ENCODE results near the gene CD300H.
"Not testable (repeated sequence)": the region's sequence is repeated elsewhere in the genome, so short reads cannot be mapped to it uniquely, and the experiment has no call there.

CD300H gene

DNA sequence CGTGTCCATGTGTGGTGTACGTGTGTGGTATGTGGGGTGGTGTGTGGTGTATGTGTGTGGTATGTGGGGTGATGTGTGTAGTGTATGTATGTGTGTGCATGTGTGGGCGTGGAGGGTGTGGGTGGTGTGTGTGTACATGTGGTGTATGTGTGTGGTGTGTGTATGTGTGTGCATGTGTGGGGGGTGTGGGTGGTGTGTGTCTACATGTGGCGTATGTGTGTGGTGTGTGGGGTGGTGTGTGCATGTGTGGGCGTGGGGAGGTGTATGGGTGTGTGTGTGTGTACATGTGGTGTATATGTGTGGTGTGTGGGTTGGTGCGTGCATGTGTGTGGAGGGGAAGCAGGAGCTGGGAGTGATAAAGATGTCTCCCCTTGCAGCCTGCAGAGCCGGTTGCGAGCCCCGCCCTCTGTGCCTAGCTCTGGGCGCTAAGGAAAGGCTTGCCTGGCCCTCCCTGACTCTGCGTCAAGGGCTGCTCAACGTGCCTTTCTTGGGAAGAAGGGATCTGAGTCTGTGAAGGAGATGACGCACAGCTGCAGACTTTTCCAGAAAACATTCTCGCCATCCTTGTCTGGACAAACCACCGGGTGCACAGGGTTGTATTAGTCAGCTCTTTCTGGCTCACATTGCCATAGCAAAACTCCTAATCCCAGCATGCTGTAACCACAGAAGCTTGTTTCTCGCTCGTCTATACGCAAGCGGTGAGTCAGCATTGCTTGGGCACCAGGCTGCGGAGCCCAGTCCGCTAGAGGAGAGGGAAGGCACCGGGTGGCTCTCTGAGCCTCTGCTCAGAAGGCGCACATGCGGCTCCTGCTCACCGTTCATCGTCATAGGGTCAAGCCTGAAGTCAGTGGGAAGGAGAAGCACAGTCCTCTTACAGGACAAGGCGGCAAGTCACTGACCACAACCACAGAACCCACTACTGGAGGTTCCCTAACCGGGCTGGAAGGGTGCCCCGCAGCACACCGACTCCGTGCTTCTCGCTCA, 2.0 kb upstream of the CD300H start:
- Histone ChIP-seq H3K4me1 (ENCODE audit: control insufficient read depth, insufficient read depth, low read length, poor library complexity, severe bottlenecking) (no peaks in the 10 kb centered on the region), H3K36me3 (ENCODE audit: control insufficient read depth, insufficient read depth, low read length) (no peaks in the 10 kb centered on the region), H3K27ac (ENCODE audit: insufficient read depth, low read length, poor library complexity, severe bottlenecking) (no peak overlapping the region), H3K9me3 (ENCODE audit: control insufficient read depth, low read length) (no peaks in the 10 kb centered on the region), H3K27me3 (replicated peaks; ENCODE audit: control insufficient read depth, insufficient read depth, low read length, poor library complexity, severe bottlenecking) (no peaks in the 10 kb centered on the region), H3K4me3 (ENCODE audit: insufficient read depth, low read depth, low read length, poor library complexity, severe bottlenecking) (no peak overlapping the region)
- no peak for DNase-seq

DNA sequence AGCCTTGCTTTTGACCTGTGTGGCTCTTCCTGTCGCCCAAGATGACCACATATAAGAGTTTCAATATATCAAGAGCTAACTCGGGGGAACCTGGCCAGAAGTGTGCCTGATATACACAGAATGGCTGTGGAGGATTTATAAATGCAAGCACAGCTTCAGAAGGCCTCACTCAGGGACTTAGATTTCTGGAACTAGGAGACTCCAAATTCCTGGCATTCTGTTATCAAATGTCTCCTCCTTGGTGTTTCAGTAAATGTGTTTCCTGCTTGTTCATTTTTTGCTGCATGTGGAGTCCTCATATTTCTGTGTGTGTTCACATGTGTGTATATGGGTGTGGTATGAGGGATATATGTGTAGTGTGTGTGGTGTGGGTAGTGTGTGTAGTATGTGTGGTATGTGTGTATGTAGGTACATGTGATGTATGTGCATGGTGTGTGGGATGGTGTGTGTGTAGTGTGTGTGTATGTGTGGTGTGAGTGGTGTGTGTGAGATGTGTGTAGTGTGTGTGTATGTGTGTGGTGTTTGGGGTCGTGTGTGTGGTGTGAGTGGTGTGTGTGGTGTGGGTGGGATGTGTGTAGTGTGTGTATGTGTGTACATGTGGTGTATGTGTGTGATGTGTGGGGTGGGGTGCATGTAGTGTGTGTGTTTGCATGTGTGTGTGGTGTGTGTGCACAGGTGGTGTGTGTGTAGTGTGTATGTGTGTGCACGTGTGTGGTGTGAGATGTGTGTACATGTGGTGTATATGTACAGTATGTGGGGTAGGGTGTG, 981 bp upstream of the CD300H start:
- Histone ChIP-seq H3K36me3 (ENCODE audit: control insufficient read depth, insufficient read depth, low read length) (no peaks in the 10 kb centered on the region), H3K27ac (ENCODE audit: insufficient read depth, low read length, poor library complexity, severe bottlenecking) (no peak overlapping the region), H3K9me3 (ENCODE audit: control insufficient read depth, low read length) (no peaks in the 10 kb centered on the region), H3K4me3 (ENCODE audit: insufficient read depth, low read depth, low read length, poor library complexity, severe bottlenecking) (no peak overlapping the region), H3K27me3 (replicated peaks; ENCODE audit: control insufficient read depth, insufficient read depth, low read length, poor library complexity, severe bottlenecking) (peaks cover 4% of the 10 kb centered on the region), H3K4me1 (ENCODE audit: control insufficient read depth, insufficient read depth, low read length, poor library complexity, severe bottlenecking) (no peaks in the 10 kb centered on the region)
- no peak for DNase-seq

DNA sequence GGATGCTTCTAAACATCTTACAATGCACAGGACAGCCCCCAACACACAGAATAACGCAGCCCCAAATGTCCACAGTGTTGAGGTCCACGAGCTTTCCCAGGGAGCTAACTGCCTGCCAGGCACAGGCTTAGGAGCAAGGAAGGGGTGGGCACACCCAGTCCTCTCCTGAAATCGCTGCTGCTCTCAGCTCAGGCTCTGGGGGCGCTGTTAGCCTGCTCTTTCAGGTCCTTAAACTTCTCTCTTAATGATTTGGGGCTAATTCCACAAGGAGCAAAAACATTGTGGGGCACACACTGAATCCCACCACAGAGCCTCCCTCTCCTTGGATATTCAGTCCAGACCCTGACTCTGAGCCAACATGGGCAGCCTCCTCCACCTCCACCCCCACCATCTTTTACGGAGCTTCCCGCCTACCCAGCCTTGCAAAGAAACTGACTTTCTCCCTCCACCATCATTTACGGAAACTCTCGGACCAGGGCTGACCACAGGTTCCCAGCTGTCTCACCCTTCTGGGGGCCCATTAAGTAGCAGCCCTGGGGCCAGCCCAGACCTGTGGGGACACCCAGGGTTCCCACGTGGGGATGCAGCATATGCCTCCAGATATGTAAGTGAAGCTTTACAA, 1.1 kb downstream of the CD300H start:
- Histone ChIP-seq H3K4me1 (ENCODE audit: control insufficient read depth, insufficient read depth, low read length, poor library complexity, severe bottlenecking) (no peaks in the 10 kb centered on the region), H3K9me3 (ENCODE audit: control insufficient read depth, low read length) (no peaks in the 10 kb centered on the region), H3K36me3 (ENCODE audit: control insufficient read depth, insufficient read depth, low read length) (no peaks in the 10 kb centered on the region), H3K4me3 (ENCODE audit: insufficient read depth, low read depth, low read length, poor library complexity, severe bottlenecking) (no peak overlapping the region), H3K27ac (ENCODE audit: insufficient read depth, low read length, poor library complexity, severe bottlenecking) (no peak overlapping the region), H3K27me3 (replicated peaks; ENCODE audit: control insufficient read depth, insufficient read depth, low read length, poor library complexity, severe bottlenecking) (peaks cover 4% of the 10 kb centered on the region)
- no peak for DNase-seq

DNA sequence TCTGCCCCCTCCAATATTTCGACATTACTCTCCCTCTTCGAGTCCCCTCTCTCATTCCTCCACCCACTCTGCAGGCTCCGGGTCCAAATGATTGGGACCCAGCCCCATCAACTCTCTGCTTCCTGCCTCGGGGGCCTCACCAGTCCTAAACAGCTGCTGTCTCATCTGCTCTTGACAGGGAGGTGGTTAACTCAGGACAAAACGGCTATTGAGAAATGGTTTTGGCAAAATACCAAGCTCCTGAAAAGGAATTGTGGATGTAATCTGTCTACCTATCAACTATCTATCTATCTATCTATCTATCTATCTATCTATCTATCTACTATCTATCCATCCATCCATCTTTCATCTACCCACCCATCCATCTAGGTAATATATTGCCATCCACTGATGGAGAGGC, 2.2 kb downstream of the CD300H start:
- Histone ChIP-seq H3K4me1 (ENCODE audit: control insufficient read depth, insufficient read depth, low read length, poor library complexity, severe bottlenecking) (no peaks in the 10 kb centered on the region), H3K27me3 (replicated peaks; ENCODE audit: control insufficient read depth, insufficient read depth, low read length, poor library complexity, severe bottlenecking) (peaks cover 4% of the 10 kb centered on the region), H3K9me3 (ENCODE audit: control insufficient read depth, low read length) (no peaks in the 10 kb centered on the region), H3K27ac (ENCODE audit: insufficient read depth, low read length, poor library complexity, severe bottlenecking) (no peak overlapping the region), H3K36me3 (ENCODE audit: control insufficient read depth, insufficient read depth, low read length) (no peaks in the 10 kb centered on the region), H3K4me3 (ENCODE audit: insufficient read depth, low read depth, low read length, poor library complexity, severe bottlenecking) (no peak overlapping the region)
- DNase-seq = no peak

DNA sequence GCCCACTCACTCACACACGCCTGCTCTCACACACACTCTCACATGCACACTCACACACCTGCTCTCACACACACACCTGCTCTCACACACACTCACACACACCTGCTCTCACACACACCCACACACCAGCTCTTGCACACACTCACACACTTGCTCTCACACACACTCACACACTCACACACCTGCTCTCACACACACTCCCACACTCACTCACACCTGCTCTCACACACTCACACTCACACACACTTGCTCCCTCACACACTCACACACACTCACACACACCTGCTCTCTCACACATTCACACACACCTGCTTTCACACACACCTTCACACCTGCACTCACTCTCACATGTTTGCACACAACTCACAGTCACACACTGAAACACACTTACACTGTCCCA, 4.0 kb downstream of the CD300H start:
- Histone ChIP-seq H3K27ac (ENCODE audit: insufficient read depth, low read length, poor library complexity, severe bottlenecking) (no peak overlapping the region), H3K36me3 (ENCODE audit: control insufficient read depth, insufficient read depth, low read length) (no peaks in the 10 kb centered on the region), H3K4me3 (ENCODE audit: insufficient read depth, low read depth, low read length, poor library complexity, severe bottlenecking) (no peak overlapping the region), H3K9me3 (ENCODE audit: control insufficient read depth, low read length) (no peaks in the 10 kb centered on the region), H3K27me3 (replicated peaks; ENCODE audit: control insufficient read depth, insufficient read depth, low read length, poor library complexity, severe bottlenecking) (peaks cover 4% of the 10 kb centered on the region), H3K4me1 (ENCODE audit: control insufficient read depth, insufficient read depth, low read length, poor library complexity, severe bottlenecking) (no peaks in the 10 kb centered on the region)
- DNase-seq = no peak

DNA sequence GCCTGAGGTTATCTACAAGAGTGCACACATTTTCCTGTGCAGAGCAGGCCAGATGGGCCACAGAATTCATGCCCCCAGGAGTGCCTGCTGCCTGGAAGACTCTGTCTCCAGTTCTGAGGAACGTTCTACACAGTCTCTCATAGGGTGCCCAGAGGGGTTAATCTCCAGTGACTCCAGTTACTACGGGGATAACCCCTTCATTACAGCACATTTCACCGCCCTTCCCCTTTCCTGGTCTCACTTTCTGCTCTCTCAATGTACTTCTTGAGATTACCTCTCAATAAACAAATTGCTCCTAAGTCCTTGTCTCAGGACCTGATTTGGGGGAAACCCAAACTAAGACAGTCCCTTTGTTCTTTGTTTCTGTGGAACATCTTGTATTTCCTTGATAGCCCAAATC, 5.7 kb downstream of the CD300H start:
- DNase-seq = no peak
- no peaks in the 10 kb centered on the region for H3K36me3 ChIP-seq (ENCODE audit: control insufficient read depth, insufficient read depth, low read length)
- no peaks in the 10 kb centered on the region for H3K4me1 ChIP-seq (ENCODE audit: control insufficient read depth, insufficient read depth, low read length, poor library complexity, severe bottlenecking)
- H3K27ac ChIP-seq (ENCODE audit: insufficient read depth, low read length, poor library complexity, severe bottlenecking) = no peak overlapping the region
- no peaks in the 10 kb centered on the region for H3K9me3 ChIP-seq (ENCODE audit: control insufficient read depth, low read length)
- H3K27me3 ChIP-seq (replicated peaks; ENCODE audit: control insufficient read depth, insufficient read depth, low read length, poor library complexity, severe bottlenecking) = peaks cover 4% of the 10 kb centered on the region
- H3K4me3 ChIP-seq (ENCODE audit: insufficient read depth, low read depth, low read length, poor library complexity, severe bottlenecking) = no peak overlapping the region

DNA sequence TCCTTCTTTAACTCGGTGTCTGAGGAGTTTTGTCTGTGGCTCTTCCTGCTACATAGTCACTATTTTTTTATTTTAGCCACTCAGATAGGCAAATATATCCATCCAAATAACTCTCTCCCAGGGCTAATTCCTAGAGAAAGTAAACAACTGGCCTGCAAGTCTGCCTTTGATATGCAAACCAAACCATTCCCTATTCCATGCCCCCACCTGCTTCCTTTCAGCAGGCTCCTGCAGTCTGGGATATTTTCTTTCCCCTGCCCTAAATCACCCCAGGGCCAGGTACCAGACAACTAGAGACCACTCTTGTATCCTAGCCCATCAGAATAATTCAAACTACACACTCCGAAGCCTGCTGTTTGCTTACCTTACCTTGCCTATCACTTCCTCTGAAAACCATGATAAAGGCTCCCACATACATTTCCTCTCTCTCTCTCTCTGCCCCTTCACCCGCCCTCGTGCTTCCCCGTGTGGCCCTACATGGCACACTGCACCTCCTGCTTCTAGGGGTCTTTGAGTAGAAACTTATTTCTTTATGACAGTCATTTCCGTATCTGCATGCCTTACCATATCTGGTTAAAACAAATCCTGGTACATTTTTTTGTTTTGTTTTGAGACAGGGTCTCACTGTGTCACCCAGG, 8.3 kb downstream of the CD300H start:
- H3K4me3 ChIP-seq (ENCODE audit: insufficient read depth, low read depth, low read length, poor library complexity, severe bottlenecking) = no peak overlapping the region
- H3K36me3 ChIP-seq (ENCODE audit: control insufficient read depth, insufficient read depth, low read length) = no peaks in the 10 kb centered on the region
- no peaks in the 10 kb centered on the region for H3K4me1 ChIP-seq (ENCODE audit: control insufficient read depth, insufficient read depth, low read length, poor library complexity, severe bottlenecking)
- H3K27ac ChIP-seq (ENCODE audit: insufficient read depth, low read length, poor library complexity, severe bottlenecking) = no peak overlapping the region
- no peak for DNase-seq
- no peaks in the 10 kb centered on the region for H3K9me3 ChIP-seq (ENCODE audit: control insufficient read depth, low read length)
- peaks cover 1% of the 10 kb centered on the region for H3K27me3 ChIP-seq (replicated peaks; ENCODE audit: control insufficient read depth, insufficient read depth, low read length, poor library complexity, severe bottlenecking)

DNA sequence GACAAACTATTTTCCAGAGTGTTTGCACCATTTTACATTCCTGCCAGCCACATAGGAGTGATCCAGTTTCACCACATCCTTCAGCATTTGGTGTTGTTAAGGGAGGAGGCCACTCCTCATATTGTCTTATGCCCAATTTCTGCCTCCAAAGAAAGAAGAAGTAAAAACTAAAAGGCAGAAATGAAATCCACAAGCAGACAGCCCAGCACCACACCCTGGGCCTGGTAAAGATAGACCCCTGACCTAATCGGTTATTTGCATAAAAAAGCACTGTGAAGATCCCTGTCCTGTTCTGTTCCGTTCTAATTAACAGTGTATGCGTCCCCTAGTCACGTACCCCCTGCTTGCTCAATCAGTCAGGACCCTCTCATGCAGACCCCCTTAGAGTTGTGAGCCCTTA, 8.9 kb downstream of the CD300H start:
- H3K27ac ChIP-seq (ENCODE audit: insufficient read depth, low read length, poor library complexity, severe bottlenecking); H3K27me3 ChIP-seq (replicated peaks; ENCODE audit: control insufficient read depth, insufficient read depth, low read length, poor library complexity, severe bottlenecking); H3K4me1 ChIP-seq (ENCODE audit: control insufficient read depth, insufficient read depth, low read length, poor library complexity, severe bottlenecking); H3K36me3 ChIP-seq (ENCODE audit: control insufficient read depth, insufficient read depth, low read length); DNase-seq; H3K9me3 ChIP-seq (ENCODE audit: control insufficient read depth, low read length); H3K4me3 ChIP-seq (ENCODE audit: insufficient read depth, low read depth, low read length, poor library complexity, severe bottlenecking): not testable (repeated sequence)

DNA sequence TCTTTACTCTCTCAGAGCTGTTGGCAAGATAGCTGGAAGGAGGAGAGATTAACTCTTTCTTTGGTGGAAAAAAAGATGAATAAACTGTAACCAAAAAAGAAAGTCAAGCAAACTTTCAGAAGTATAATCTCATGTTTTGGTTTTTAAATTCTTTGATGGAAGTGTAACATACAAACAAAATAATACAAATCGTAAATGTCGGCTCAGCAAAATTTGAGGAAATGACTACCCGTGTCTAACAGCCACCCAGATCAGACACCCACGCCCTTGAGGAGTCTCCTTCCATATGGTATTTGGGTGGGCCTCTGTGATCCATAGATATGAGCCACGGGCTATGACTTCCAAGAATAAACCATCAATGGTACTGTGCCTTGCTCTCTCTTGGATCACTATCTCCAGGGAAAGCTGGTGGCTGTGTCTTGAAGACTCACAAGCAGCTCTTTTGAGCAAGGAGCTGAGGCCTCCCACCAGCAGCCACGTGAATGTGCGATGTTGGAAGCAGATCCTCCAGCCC, 11.8 kb downstream of the CD300H start:
- Histone ChIP-seq H3K27me3 (replicated peaks; ENCODE audit: control insufficient read depth, insufficient read depth, low read length, poor library complexity, severe bottlenecking) (no peaks in the 10 kb centered on the region), H3K4me3 (ENCODE audit: insufficient read depth, low read depth, low read length, poor library complexity, severe bottlenecking) (no peak overlapping the region), H3K4me1 (ENCODE audit: control insufficient read depth, insufficient read depth, low read length, poor library complexity, severe bottlenecking) (no peaks in the 10 kb centered on the region), H3K9me3 (ENCODE audit: control insufficient read depth, low read length) (no peaks in the 10 kb centered on the region), H3K36me3 (ENCODE audit: control insufficient read depth, insufficient read depth, low read length) (no peaks in the 10 kb centered on the region), H3K27ac (ENCODE audit: insufficient read depth, low read length, poor library complexity, severe bottlenecking) (no peak overlapping the region)
- DNase-seq = no peak
